NCI-H82 treated with DMSO at 0.1 percent for 48 hours (cell line): Measurements from ENCODE around the gene OR10J4.
"Not testable (repeated sequence)": the region's sequence is repeated elsewhere in the genome, so short reads cannot be mapped to it uniquely, and the experiment has no call there.

Experiments used
- DNase-seq: peaks from one replicate; lab custom pipeline; 2025; ENCODE audit not compliant: unreplicated experiment; lab: John Stamatoyannopoulos, UW

The OR10J4 gene

GRCh38 chr1:159431904-159432303, at the start of gene OR10J4:
OR10J4 (plus strand) TSS chr1:159432204.
- no peak for DNase-seq

GRCh38 chr1:159406821-159407220, 25.2 kb upstream of the OR10J4 start:
- no peak for DNase-seq

DNA sequence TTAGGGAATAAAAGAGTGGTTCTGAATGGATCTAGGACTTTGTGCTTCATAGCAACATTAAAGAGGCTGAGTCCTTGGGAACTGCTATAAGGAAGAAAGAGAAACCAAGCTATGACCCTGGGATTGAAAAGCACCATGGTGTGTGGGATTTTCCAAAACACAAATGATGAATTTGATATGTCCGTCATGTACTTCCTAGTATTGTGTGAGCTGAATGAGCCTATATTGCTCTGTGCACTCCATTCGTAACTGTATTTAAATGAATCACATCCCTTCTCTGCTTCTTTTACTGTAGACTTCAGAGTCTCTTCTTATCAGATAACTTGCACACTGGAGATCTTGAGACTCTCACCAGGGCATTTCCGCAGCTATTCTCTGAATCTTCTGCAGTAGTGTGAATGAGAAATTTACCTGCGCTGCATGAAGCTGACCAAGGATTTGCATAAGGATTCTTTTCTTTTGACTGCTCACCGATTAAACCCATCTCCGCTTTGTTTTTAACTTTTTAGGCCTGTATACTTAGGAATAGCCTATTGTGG, 23.1 kb upstream of the OR10J4 start:
- DNase-seq: no peak

DNA sequence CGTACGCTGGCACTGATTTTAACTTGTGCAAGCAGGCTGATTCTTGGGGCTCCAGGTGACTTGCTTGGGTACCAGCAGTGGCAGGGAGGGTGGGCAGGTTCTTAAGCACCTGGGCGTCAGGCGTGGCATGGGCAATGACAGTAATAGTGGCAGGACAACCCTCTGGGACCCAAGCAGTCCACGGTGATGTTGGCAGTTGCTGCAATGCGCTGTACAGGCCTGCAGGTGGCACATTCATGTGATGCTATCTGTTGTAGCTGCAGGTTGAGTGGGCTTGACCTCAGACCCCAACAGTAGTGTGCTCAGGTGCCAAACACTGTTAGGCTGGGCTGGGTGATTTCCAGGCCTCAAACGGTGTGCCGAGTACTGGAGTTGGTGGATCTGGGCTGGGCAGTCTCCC, 10.2 kb upstream of the OR10J4 start:
- no peak for DNase-seq

GRCh38 chr1:159428536-159428935, 3.5 kb upstream of the OR10J4 start:
- DNase-seq: no peak

- DNase-seq: no peak
Observed at GRCh38 chr1:159429074-159429861, 2.7 kb upstream of the OR10J4 start.

DNA sequence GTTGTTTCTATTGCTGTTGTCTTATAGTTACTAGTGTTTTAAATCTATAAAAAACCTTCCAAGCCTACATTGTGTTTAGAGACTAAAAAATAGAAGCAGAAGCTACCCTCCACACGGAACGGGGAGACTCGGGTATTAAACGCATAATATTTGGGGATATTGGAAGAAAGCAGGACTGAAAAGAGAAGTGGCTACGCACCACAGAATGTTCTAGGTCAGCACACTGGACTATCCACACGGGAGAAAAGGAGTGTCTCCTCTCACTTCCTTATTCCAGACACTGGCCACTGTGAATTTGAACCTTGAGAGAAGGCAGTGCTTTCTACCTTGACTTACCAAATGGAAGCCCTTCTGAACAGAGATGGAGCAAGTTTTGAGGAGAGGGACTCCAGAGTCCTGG, 1.0 kb upstream of the OR10J4 start:
- DNase-seq: no peak

DNA sequence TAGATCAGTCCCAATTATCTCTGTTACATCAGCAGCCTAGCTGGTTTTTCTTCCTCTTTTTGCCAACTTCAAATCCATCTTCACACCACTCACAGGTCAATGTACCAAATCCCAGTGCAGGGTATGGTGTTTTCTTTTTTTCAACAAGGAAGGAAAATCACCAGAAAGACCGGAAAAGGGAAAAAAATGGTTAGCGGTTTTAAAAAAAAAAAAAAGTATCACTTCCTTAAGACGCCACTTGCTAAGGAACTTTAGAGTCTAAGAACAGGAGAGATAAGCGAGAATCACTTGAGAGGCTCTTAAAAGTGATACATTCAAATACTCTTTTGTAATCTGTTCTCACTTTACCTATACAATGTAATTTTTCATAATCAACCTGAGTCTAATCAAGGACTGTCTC, 4.5 kb downstream of the OR10J4 start:
- DNase-seq: no peak

GRCh38 chr1:159439422-159439821, 7.4 kb downstream of the OR10J4 start, which contains the start of gene OR10J1:
OR10J1 (plus strand) TSS chr1:159439722; CDS start chr1:159439792, 70 bp downstream.
- no peak for DNase-seq

GRCh38 chr1:159441360-159441759, 9.4 kb downstream of the OR10J4 start:
- DNase-seq: no peak

- DNase-seq: no peak
Observed at GRCh38 chr1:159442428-159442827, 10.4 kb downstream of the OR10J4 start.

- DNase-seq: no peak
Observed at GRCh38 chr1:159443066-159443750, 11.2 kb downstream of the OR10J4 start.

DNA sequence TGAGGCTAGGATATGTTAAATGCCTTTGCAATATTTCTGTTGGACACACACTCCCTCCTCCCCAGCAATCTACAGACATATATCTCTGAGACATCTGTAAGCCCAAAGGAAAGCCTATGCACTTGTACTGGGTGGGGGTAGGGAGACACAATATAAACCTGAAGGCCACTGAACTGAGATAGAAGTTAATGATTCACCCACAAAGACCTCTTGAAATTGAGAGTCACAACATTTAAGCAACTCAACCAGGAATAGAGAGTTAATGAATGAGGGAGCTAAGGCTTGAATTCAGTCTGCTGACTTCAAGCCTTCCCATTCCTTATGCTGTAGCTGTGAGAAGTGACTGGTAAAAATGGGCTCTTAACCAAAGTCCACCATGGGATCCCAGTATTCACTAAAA, 12.5 kb downstream of the OR10J4 start:
- DNase-seq: no peak

DNA sequence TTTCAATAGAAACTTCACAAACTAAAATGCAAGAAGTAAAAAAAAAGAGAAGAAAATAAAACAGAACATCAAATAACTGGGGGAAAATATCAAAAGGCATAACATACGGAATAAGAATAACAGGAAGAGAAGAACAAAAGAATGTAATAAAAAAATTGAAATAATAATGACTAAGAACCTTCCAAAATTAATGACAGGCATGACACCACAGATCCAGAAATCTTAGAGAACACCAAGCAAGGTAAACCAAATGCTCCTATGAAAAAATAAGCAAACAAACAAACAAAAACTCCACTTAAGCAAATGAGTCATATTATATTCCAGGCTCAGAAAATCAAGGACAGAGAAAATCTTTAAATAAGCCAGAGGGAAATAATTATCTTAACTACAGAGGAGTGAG, 16.2 kb downstream of the OR10J4 start:
- DNase-seq: no peak

- DNase-seq: not testable (repeated sequence)
Observed at GRCh38 chr1:159449605-159450004, 17.6 kb downstream of the OR10J4 start.

GRCh38 chr1:159459551-159459950, 27.5 kb downstream of the OR10J4 start:
- DNase-seq: no peak

DNA sequence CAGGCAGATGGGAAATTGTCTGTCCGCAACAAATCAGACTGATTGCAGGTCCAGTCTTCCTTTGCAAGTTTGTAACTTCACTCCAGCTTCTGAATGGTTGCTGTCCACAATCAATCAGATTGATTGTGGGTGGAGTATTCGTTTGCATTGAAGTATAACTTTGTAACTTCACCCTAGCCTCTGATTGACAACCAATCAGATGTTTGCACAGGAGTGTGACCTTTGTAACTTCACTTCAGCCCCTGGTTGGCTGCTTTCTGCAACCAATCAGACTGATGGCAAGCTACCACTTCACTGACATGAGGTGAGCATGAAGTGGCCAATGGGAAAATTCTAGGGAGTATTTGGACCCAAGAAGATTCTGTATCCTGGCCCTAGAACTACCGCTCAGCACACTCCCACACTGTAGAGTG, 33.2 kb downstream of the OR10J4 start:
- no peak for DNase-seq

GRCh38 chr1:159468321-159468720, 36.3 kb downstream of the OR10J4 start:
- no peak for DNase-seq

DNA sequence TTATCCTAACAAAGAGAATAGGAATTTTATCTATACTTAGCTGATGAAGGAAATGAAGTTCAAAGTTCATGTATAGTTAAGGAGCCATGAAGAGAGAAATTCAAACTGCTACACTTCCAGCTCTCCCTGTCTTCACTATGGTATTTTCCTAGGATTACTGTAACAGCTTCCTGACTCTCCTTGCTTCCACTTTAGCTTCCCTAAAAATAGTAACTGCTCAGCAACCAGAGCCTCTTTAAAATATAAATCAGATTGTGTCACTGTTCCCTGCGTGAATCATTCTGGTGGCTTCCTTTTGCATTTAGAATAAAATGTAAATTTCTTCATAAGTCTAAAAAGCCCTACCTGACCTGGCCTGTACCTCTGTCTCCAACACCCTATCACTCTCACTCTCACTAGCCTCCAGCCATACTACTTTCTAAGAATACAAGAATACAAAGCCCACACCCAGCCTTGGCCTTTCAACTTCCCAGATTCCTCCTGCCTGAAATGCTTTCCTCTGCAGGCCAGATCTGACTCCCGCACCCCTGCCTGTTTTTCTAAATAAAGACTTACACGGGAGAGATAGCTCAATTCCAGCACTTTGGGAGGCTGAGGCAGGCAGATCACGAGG, 38.0 kb downstream of the OR10J4 start:
- no peak for DNase-seq

- DNase-seq: no peak
Observed at GRCh38 chr1:159473335-159473734, 41.3 kb downstream of the OR10J4 start.

GRCh38 chr1:159474926-159475325, 42.9 kb downstream of the OR10J4 start:
- DNase-seq: no peak
